GM13976 (cell line): Measurements from ENCODE around the gene NEK7.

Source experiments
- DNase-seq: peaks from one replicate; pipeline ENCODE4 v3.0.0; 2012; ENCODE audit warnings: low spot score
- CTCF ChIP-seq: IDR thresholded peaks from 2 replicates; pipeline ENCODE4 v1.5.1; 2012; ENCODE audit warnings: borderline replicate concordance, mild to moderate bottlenecking; ENCODE audit not compliant: insufficient read depth; ENCODE audit errors: extremely low read depth, missing control alignments, control extremely low read depth
- in situ Hi-C: fragments of 300-500 bp; cut with MboI; formaldehyde crosslinking; loops from one replicate; pipeline ENCODE4 v1.12.0; 2022; ENCODE audit warnings: low sequenced_read_pairs, mixed read lengths, inconsistent platforms; ENCODE audit not compliant: unreplicated experiment

NEK7 gene

GRCh38 chr1:198370996-198371395, 214.2 kb downstream of the NEK7 start:
- in situ Hi-C loops = no loop called here
- DNase-seq = no peak
- no peak for TF ChIP-seq CTCF
